Transverse colon (tissue), 3 donors: ENCODE data around the gene AK9.

Experiments used
- POLR2A ChIP-seq: fragments of 450-650 bp; IDR thresholded peaks from one replicate; pipeline ENCODE4 v1.6.1; 2016; ENCODE audit warnings: antibody characterized with exemption, mild to moderate bottlenecking, moderate library complexity
- TF ChIP-seq, protein P1 (sequence below), 5 experiments: fragments of 200-600 bp in 3 of 5; fragments of 450-650 bp in 2 of 5; sonication (generic) in 3 of 5; IDR thresholded peaks; 1 replicate in 2 of 5; 2 replicates in 3 of 5; pipeline ENCODE4 v1.5.1; 2016 to 2017; ENCODE audit warnings: antibody characterized with exemption in 5 of 5, inconsistent platforms in 3 of 5, mild to moderate bottlenecking in 2 of 5, moderate library complexity in 1 of 5

DNA sequence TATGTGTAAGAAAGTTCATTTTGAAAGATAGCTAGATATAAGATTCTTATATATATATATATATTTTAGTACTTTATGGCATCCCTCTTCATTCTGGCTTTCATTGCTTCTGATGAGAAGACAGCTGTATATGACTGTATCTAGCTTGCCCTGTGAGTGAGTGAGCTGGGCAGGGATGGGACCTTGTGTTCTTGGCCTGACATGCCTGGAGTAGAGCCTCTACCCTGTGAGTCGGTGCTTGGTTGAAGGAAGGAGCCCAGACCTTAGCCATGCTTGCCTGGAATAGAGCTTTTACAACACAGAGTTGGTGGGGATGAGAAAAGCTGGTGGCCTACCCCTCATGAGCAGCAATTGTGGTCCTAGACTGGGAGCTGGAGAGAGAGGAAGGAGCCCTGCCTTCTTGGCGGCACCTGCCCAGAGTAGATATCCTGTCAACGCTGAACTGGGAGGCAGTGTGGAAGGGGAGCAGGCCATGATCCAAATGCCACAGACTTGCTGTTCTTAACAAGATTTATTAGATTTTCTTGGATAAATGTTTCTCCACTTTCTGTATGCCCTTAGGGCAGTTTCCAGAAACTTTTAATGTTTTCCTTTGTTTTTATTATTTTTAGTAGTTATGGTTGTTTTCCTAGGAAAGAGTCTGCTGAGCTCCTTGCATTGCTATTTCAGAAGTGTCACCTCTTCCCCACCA is 31.7 kb upstream of the AK9 start:
- TF ChIP-seq, protein P1, sequence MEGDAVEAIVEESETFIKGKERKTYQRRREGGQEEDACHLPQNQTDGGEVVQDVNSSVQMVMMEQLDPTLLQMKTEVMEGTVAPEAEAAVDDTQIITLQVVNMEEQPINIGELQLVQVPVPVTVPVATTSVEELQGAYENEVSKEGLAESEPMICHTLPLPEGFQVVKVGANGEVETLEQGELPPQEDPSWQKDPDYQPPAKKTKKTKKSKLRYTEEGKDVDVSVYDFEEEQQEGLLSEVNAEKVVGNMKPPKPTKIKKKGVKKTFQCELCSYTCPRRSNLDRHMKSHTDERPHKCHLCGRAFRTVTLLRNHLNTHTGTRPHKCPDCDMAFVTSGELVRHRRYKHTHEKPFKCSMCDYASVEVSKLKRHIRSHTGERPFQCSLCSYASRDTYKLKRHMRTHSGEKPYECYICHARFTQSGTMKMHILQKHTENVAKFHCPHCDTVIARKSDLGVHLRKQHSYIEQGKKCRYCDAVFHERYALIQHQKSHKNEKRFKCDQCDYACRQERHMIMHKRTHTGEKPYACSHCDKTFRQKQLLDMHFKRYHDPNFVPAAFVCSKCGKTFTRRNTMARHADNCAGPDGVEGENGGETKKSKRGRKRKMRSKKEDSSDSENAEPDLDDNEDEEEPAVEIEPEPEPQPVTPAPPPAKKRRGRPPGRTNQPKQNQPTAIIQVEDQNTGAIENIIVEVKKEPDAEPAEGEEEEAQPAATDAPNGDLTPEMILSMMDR (IDR thresholded peaks at IDR 0.05): no peak
- no peak for TF ChIP-seq POLR2A
